K562 (cell line): ENCODE data around the gene TULP3. TPM values are rescaled to one million over a fixed set of nuclear protein-coding genes. Genes with fewer than 3 reads are reported as not detected.

Experiments
- BHLHE40 ChIP-seq: IDR thresholded peaks from 2 replicates; pipeline ENCODE4 v1.6.1; 2011; ENCODE audit warnings: low read length, improper control_type of control experiment
- CHD2 ChIP-seq: IDR thresholded peaks from 2 replicates; pipeline ENCODE4 v1.6.1; 2011; ENCODE audit warnings: low read depth, low read length
- CHD4 ChIP-seq: fragments of 200-600 bp; sonication (generic); IDR thresholded peaks from 3 replicates; pipeline ENCODE4 v1.6.1; 2012; ENCODE audit warnings: low read depth, mild to moderate bottlenecking, mixed read lengths, low read length, inconsistent platforms; ENCODE audit not compliant: insufficient read depth, insufficient replicate concordance, poor library complexity, severe bottlenecking
- CXXC5 ChIP-seq: fragments of 250-450 bp; sonication (Bioruptor Pico); IDR thresholded peaks from 2 replicates; pipeline ENCODE4 v1.8.0; 2022; ENCODE audit warnings: inconsistent platforms, mild to moderate bottlenecking, moderate library complexity
- EP300 ChIP-seq: IDR thresholded peaks from 2 replicates; pipeline ENCODE4 v1.6.1; 2012; ENCODE audit warnings: low read length, improper control_type of control experiment
- ETV1 ChIP-seq: fragments of 450-650 bp; conservative IDR thresholded peaks from 2 replicates; pipeline ENCODE4 v1.6.1; 2016; ENCODE audit warnings: missing genetic modification characterization, control low read depth, low read depth, missing compliant biosample characterization
- FIP1L1 ChIP-seq: fragments of 200-400 bp; formaldehyde crosslinking; IDR thresholded peaks from 2 replicates; pipeline ENCODE4 v1.6.1; 2018; ENCODE audit warnings: mild to moderate bottlenecking, low read depth, low read length; ENCODE audit not compliant: poor library complexity, severe bottlenecking
- GABPB1 ChIP-seq: sonication (generic); formaldehyde crosslinking; IDR thresholded peaks from 2 replicates; pipeline ENCODE4 v1.8.0; 2022; ENCODE audit warnings: mild to moderate bottlenecking, missing genetic modification reagents
- HDAC6 ChIP-seq: IDR thresholded peaks from 2 replicates; pipeline ENCODE4 v1.6.1; 2012; ENCODE audit warnings: low read depth, mild to moderate bottlenecking, control low read depth, inconsistent platforms, low read length, moderate library complexity
- HEY1 ChIP-seq: fragments of 250-450 bp; sonication (Bioruptor Pico); IDR thresholded peaks from 2 replicates; pipeline ENCODE4 v1.5.0; 2020; ENCODE audit warnings: mild to moderate bottlenecking, moderate library complexity, borderline replicate concordance
- KLF1 ChIP-seq: fragments of 450-650 bp; IDR thresholded peaks from 2 replicates; pipeline ENCODE4 v1.6.1; 2016; ENCODE audit warnings: missing genetic modification characterization, missing compliant biosample characterization
- KLF13 ChIP-seq: fragments of 450-650 bp; IDR thresholded peaks from 2 replicates; pipeline ENCODE4 v1.6.1; 2016; ENCODE audit warnings: missing genetic modification characterization, low read depth, mild to moderate bottlenecking, missing compliant biosample characterization, moderate library complexity, borderline replicate concordance
- MTA2 ChIP-seq: fragments of 450-650 bp; IDR thresholded peaks from 2 replicates; pipeline ENCODE4 v1.6.1; 2016; ENCODE audit warnings: low read depth
- NCOA1 ChIP-seq: fragments of 450-650 bp; IDR thresholded peaks from 2 replicates; pipeline ENCODE4 v1.6.1; 2016; ENCODE audit warnings: low read depth
- NCOA2 ChIP-seq, 2 experiments: fragments of 450-650 bp; IDR thresholded peaks; 2 replicates each; pipeline ENCODE4 v1.6.1; 2018; ENCODE audit warnings: mild to moderate bottlenecking in 2 of 2, moderate library complexity in 1 of 2; ENCODE audit not compliant: partially characterized antibody in 2 of 2
- NCOA6 ChIP-seq: fragments of 450-650 bp; IDR thresholded peaks from 2 replicates; pipeline ENCODE4 v1.6.1; 2017; ENCODE audit warnings: mild to moderate bottlenecking
- NR2C1 ChIP-seq, 2 experiments: fragments of 450-650 bp; IDR thresholded peaks; 2 replicates each; pipeline ENCODE4 v1.6.1; 2017; ENCODE audit warnings: mild to moderate bottlenecking in 2 of 2, antibody characterized with exemption in 1 of 2, inconsistent platforms in 1 of 2, missing compliant biosample characterization in 1 of 2, missing genetic modification characterization in 1 of 2
- PPARD ChIP-seq: fragments of 250-450 bp; sonication (Bioruptor Pico); IDR thresholded peaks from 2 replicates; pipeline ENCODE4 v1.8.0; 2022; ENCODE audit warnings: inconsistent platforms, mild to moderate bottlenecking, moderate library complexity
- RUNX1 ChIP-seq: sonication (generic); IDR thresholded peaks from 2 replicates; pipeline ENCODE4 v1.6.1; 2016; ENCODE audit warnings: antibody characterized with exemption, low read depth
- SMAD4 ChIP-seq: fragments of 250-450 bp; sonication (Bioruptor Pico); conservative IDR thresholded peaks from 2 replicates; pipeline ENCODE4 v1.8.0; 2021; ENCODE audit warnings: inconsistent platforms, mild to moderate bottlenecking, moderate library complexity
- ZBTB17 ChIP-seq: fragments of 450-650 bp; formaldehyde crosslinking; IDR thresholded peaks from 2 replicates; pipeline ENCODE4 v1.4.0; 2020; ENCODE audit warnings: mild to moderate bottlenecking
- ZFP1 ChIP-seq: fragments of 450-650 bp; formaldehyde crosslinking; IDR thresholded peaks from 2 replicates; pipeline ENCODE4 v1.4.0; 2020; ENCODE audit warnings: mild to moderate bottlenecking, mixed read lengths
- ZFX ChIP-seq: sonication (generic); formaldehyde crosslinking; IDR thresholded peaks from 2 replicates; pipeline ENCODE4 v1.8.0; 2022; ENCODE audit warnings: mild to moderate bottlenecking, missing genetic modification reagents, moderate library complexity
- ZNF134 ChIP-seq: fragments of 250-450 bp; sonication (Bioruptor Pico); conservative IDR thresholded peaks from 2 replicates; pipeline ENCODE4 v1.4.0; 2020
- ZNF23 ChIP-seq: fragments of 250-450 bp; sonication (Bioruptor Pico); IDR thresholded peaks from 2 replicates; pipeline ENCODE4 v1.4.0; 2020; ENCODE audit warnings: mild to moderate bottlenecking
- ZNF780A ChIP-seq: fragments of 250-450 bp; sonication (Bioruptor Pico); IDR thresholded peaks from 2 replicates; pipeline ENCODE4 v1.5.0; 2021; ENCODE audit warnings: mild to moderate bottlenecking
- polyA plus RNA-seq, 8 experiments: library from polyadenylated mRNA; depleted of rRNA in 4 of 8; stranded (reverse) in 5 of 8; unstranded in 3 of 8; fragments of >200 nt; fragmentation: Nextera tagmentation in 2 of 8; fragmentation: Illumina TruSeq in 1 of 8; extraction: Ambion mirVana in 2 of 8; extraction: Trizol in 1 of 8; gene quantifications; 2 replicates each; pipeline versions ENCODE4 v1.2.1 to v1.2.3, GENCODE V29; 2011 to 2014; ENCODE audit warnings: inconsistent platforms in 1 of 8, missing spikeins in 1 of 8
- total RNA-seq, 7 experiments: library from RNA; depleted of rRNA in 6 of 7; stranded (reverse); fragments of >200 nt in 6 of 7; fragmentation: Illumina TruSeq in 2 of 7; extraction: Trizol in 2 of 7; gene quantifications; 2 replicates each; pipeline versions ENCODE4 v1.2.1 to v1.2.3, GENCODE V29; 2011 to 2021; ENCODE audit warnings: low replicate concordance in 1 of 7
- TF ChIP-seq, protein P1 (sequence below): sonication (generic); formaldehyde crosslinking; IDR thresholded peaks from 2 replicates; pipeline ENCODE4 v1.8.0; 2022; ENCODE audit warnings: mild to moderate bottlenecking, missing genetic modification reagents
- TF ChIP-seq, protein P2 (sequence below): sonication (generic); formaldehyde crosslinking; IDR thresholded peaks from 2 replicates; pipeline ENCODE4 v1.8.0; 2022; ENCODE audit warnings: mild to moderate bottlenecking, missing genetic modification reagents

TULP3 gene
- total and polyA plus RNA-seq, 9 of the 15 experiments (the other 6 are each of a cell fraction or from before 2014, with no cell fraction given): 3.6 to 13.3 (median 7.3) TPM

DNA sequence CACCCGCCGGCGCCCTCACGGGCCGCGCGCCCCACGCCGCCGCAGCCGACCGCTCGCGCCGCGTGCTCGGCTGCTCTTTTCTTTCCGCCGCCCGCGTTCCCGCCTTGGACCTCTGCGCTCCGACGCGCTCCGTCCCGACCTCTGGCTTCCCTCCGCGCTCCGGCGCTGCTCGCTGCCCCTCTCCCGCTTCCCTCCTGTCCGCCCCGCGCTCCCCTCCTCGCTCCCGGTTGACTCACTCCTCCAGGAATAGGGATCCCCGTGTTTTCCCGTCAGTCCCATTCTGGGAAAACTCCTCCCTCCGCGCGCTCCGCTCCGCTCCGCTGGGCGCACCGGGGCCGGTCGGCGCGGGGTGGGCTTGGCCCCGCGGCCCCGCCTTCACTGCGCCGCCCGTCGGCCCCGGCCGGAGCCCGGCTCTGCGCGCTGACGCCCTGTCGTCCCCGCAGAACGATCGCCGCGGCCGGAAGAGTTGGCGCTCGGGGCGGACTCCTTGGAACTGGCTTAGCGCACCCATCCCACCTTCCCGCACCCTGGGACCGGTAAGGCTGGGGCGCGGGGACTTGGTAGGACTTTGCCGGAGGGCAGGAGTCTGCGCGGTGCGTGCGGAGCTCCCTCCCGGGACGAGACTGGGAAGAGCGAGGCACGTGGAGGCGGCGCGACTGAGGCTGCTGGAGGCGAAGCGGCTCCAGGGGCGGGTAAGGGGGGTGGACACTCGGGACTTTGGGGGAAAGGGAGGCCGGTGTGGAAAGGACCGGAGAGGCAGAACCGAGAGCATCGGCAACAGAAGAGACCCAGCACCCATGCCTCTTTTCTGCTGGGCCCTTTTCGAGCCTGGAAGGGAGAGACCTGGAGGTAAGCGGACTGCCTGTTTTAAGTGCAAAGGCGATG, 69.1 kb downstream of the TULP3 start (continued):
- TF ChIP-seq NR2C1 (IDR thresholded peaks at IDR 0.05) (no peak), NR2C1 (tag; IDR thresholded peaks at IDR 0.05) (no peak), RUNX1 (no peak), ZNF23 (CRISPR knock-in tag) (no peak), ZNF134 (no peak), ETV1 (0 out of 2 replicates have a peak, but pooled peaks have one; percentile 7), GABPB1 (CRISPR knock-in tag) (peak; percentile 26), ZBTB17 (CRISPR knock-in tag) (no peak), BHLHE40 (0 out of 2 replicates have a peak, but pooled peaks have one; percentile 30), KLF13 (tag) (no peak), SMAD4 (CRISPR knock-in tag) (peak; percentile 28; the same call in 1 of the 2 replicates), ZFX (CRISPR knock-in tag) (peak; percentile 47; the same call in 1 of the 2 replicates), NCOA2 (IDR thresholded peaks at IDR 0.05; ENCODE audit: partially characterized antibody in 2 of 2) (no peak), ZFP1 (CRISPR knock-in tag) (no peak), PPARD (no peak), CHD4 (no peak), FIP1L1 (no peak), NCOA1 (no peak), MTA2 (no peak), HEY1 (no peak), HDAC6 (0 out of 2 replicates have a peak, but pooled peaks have one; percentile 24), EP300 (no peak), CHD2 (no peak), NCOA6 (no peak), ZNF780A (CRISPR knock-in tag) (no peak), CXXC5 (CRISPR knock-in tag) (peak; percentile 62), KLF1 (tag) (0 out of 2 replicates have a peak, but pooled peaks have one; percentile 29)
- TF ChIP-seq, protein P1, sequence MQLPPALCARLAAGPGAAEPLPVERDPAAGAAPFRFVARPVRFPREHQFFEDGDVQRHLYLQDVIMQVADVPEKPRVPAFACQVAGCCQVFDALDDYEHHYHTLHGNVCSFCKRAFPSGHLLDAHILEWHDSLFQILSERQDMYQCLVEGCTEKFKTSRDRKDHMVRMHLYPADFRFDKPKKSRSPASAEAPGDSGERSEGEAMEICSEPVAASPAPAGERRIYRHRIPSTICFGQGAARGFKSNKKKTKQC: peak; percentile 35; the same call in 1 of the 2 replicates
- TF ChIP-seq, protein P2, sequence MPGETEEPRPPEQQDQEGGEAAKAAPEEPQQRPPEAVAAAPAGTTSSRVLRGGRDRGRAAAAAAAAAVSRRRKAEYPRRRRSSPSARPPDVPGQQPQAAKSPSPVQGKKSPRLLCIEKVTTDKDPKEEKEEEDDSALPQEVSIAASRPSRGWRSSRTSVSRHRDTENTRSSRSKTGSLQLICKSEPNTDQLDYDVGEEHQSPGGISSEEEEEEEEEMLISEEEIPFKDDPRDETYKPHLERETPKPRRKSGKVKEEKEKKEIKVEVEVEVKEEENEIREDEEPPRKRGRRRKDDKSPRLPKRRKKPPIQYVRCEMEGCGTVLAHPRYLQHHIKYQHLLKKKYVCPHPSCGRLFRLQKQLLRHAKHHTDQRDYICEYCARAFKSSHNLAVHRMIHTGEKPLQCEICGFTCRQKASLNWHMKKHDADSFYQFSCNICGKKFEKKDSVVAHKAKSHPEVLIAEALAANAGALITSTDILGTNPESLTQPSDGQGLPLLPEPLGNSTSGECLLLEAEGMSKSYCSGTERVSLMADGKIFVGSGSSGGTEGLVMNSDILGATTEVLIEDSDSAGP (CRISPR knock-in tag): no peak
